Fibroblast of lung (primary cell): Measurements from ENCODE around the gene TMEM125. TPM values are rescaled to one million over a fixed set of nuclear protein-coding genes. Genes with fewer than 3 reads are reported as not detected.

ENCODE experiments used
- DNase-seq, 2 donors: peaks; one replicate each; pipeline versions ENCODE4 v3.0.0 to v3.0.0-alpha.2; 2010; ENCODE audit warnings: low read depth in 2 of 2
- H2AFZ ChIP-seq: 2 replicates; pipeline ENCODE4 v1.5.1; 2012; ENCODE audit warnings: low read length, control low read depth, inconsistent platforms
- H3K27ac ChIP-seq: 2 replicates; pipeline ENCODE4 v1.5.1; 2011; ENCODE audit warnings: low read length, control low read depth; ENCODE audit not compliant: insufficient read depth
- H3K27me3 ChIP-seq: 2 replicates; pipeline ENCODE4 v1.5.1; 2011; ENCODE audit warnings: mild to moderate bottlenecking, low read length; ENCODE audit not compliant: control insufficient read depth, insufficient read depth
- H3K36me3 ChIP-seq: 2 replicates; pipeline ENCODE4 v1.5.1; 2011; ENCODE audit warnings: low read length; ENCODE audit not compliant: control insufficient read depth, insufficient read depth
- H3K4me1 ChIP-seq: 2 replicates; pipeline ENCODE4 v1.5.1; 2011; ENCODE audit warnings: low read length; ENCODE audit not compliant: control insufficient read depth, insufficient read depth; ENCODE audit errors: extremely low read depth
- H3K4me2 ChIP-seq: 2 replicates; pipeline ENCODE4 v1.5.1; 2011; ENCODE audit warnings: low read length, control low read depth; ENCODE audit not compliant: insufficient read depth; ENCODE audit errors: extremely low read depth
- H3K4me3 ChIP-seq, 4 experiments: fragments of 200-600 bp in 1 of 4; sonication (generic) in 1 of 4; replicated peaks in 1 of 4; 2 replicates each; pipeline ENCODE4 v1.5.1; 2011 to 2016; ENCODE audit warnings: low read length in 4 of 4, low read depth in 3 of 4, mild to moderate bottlenecking in 3 of 4, control low read depth in 2 of 4, inconsistent platforms in 1 of 4, mixed read lengths in 1 of 4; ENCODE audit not compliant: insufficient read depth in 1 of 4; ENCODE audit errors: control extremely low read depth in 1 of 4
- H3K79me2 ChIP-seq: 2 replicates; pipeline ENCODE4 v1.5.1; 2012; ENCODE audit warnings: mild to moderate bottlenecking, low read length, inconsistent platforms; ENCODE audit not compliant: control insufficient read depth, insufficient read depth
- H3K9ac ChIP-seq: 2 replicates; pipeline ENCODE4 v1.5.1; 2011; ENCODE audit warnings: mild to moderate bottlenecking, low read length, control low read depth; ENCODE audit not compliant: insufficient read depth
- H3K9me3 ChIP-seq: 2 replicates; pipeline ENCODE4 v1.5.1; 2012; ENCODE audit warnings: low read depth, low read length; ENCODE audit not compliant: control insufficient read depth, insufficient read depth
- H4K20me1 ChIP-seq: 2 replicates; pipeline ENCODE4 v1.5.1; 2011; ENCODE audit warnings: low read length; ENCODE audit not compliant: control insufficient read depth, insufficient read depth; ENCODE audit errors: extremely low read depth
- EZH2 ChIP-seq: IDR thresholded peaks from 2 replicates; pipeline ENCODE4 v1.5.1; 2012; ENCODE audit warnings: low read length, control low read depth, mild to moderate bottlenecking; ENCODE audit errors: missing control alignments
- polyA plus RNA-seq, 2 donors: library from polyadenylated mRNA; depleted of rRNA in 1 of 2; stranded (reverse) in 1 of 2; unstranded in 1 of 2; fragments of >200 nt; gene quantifications; 2 replicates each; pipeline ENCODE4 v1.2.1, GENCODE V29; 2011 to 2012; ENCODE audit warnings: missing spikeins in 1 of 2
- total RNA-seq: library from RNA; depleted of rRNA; stranded (reverse); fragments of >200 nt; gene quantifications from 2 replicates; pipeline ENCODE4 v1.2.1, GENCODE V29; 2014
- TF ChIP-seq, protein P1 (sequence below), 2 donors: IDR thresholded peaks in 1 of 2; conservative IDR thresholded peaks in 1 of 2; 1 replicate in 1 of 2; 2 replicates in 1 of 2; pipeline ENCODE4 v1.5.1; 2011 to 2012; ENCODE audit warnings: low read length in 2 of 2, control low read depth in 1 of 2, inconsistent platforms in 1 of 2, low read depth in 1 of 2, mild to moderate bottlenecking in 1 of 2

Gene TMEM125
- total and polyA plus RNA-seq, 2 donors (not counting 1 experiment from before 2014, with no cell fraction given) = 0.03 TPM; not detected in 1

GRCh38 chr1:43316738-43317520, 47.1 kb downstream of the TMEM125 start:
- H3K9ac ChIP-seq = no peak overlapping the region

GRCh38 chr1:43317817-43318471, 48.2 kb downstream of the TMEM125 start:
- peak in 1 of 2 donors; percentile 55 for DNase-seq
- no peaks in the 10 kb centered on the region for H3K4me1 ChIP-seq

More at GRCh38 chr1:43316738-43317520, 47.1 kb downstream of the TMEM125 start:
- no peaks in the 10 kb centered on the region for H4K20me1 ChIP-seq
- no peaks in the 10 kb centered on the region for H3K9me3 ChIP-seq
- no peaks in the 10 kb centered on the region for H3K4me1 ChIP-seq
- TF ChIP-seq EZH2 = no peak
- TF ChIP-seq, protein P1, sequence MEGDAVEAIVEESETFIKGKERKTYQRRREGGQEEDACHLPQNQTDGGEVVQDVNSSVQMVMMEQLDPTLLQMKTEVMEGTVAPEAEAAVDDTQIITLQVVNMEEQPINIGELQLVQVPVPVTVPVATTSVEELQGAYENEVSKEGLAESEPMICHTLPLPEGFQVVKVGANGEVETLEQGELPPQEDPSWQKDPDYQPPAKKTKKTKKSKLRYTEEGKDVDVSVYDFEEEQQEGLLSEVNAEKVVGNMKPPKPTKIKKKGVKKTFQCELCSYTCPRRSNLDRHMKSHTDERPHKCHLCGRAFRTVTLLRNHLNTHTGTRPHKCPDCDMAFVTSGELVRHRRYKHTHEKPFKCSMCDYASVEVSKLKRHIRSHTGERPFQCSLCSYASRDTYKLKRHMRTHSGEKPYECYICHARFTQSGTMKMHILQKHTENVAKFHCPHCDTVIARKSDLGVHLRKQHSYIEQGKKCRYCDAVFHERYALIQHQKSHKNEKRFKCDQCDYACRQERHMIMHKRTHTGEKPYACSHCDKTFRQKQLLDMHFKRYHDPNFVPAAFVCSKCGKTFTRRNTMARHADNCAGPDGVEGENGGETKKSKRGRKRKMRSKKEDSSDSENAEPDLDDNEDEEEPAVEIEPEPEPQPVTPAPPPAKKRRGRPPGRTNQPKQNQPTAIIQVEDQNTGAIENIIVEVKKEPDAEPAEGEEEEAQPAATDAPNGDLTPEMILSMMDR (conservative IDR thresholded peaks at IDR 0.05 in 1 of 2, IDR thresholded peaks at IDR 0.05 in 1 of 2; ENCODE audit: low read depth in 1 of 2, low read length in 2 of 2) = peak in 1 of 2 donors; percentile 8
- no peak overlapping the region for H3K4me2 ChIP-seq
- H3K36me3 ChIP-seq = no peaks in the 10 kb centered on the region
- no peaks in the 10 kb centered on the region for H3K27me3 ChIP-seq
- H2AFZ ChIP-seq = no peak overlapping the region
- no peaks in the 10 kb centered on the region for H3K79me2 ChIP-seq
- no peak overlapping the region for H3K4me3 ChIP-seq
- no peak for DNase-seq
- H3K27ac ChIP-seq = no peak overlapping the region

GRCh38 chr1:43318831-43319230, 49.0 kb downstream of the TMEM125 start:
- Histone ChIP-seq H3K9me3 (no peaks in the 10 kb centered on the region), H3K4me2 (no peak overlapping the region), H3K79me2 (no peaks in the 10 kb centered on the region), H3K27ac (no peak overlapping the region), H3K36me3 (no peaks in the 10 kb centered on the region), H4K20me1 (no peaks in the 10 kb centered on the region), H3K9ac (no peak overlapping the region), H2AFZ (no peak overlapping the region), H3K27me3 (no peaks in the 10 kb centered on the region), H3K4me1 (no peaks in the 10 kb centered on the region), H3K4me3 (no peak overlapping the region)
- peak in 1 of 2 donors; percentile 25 for DNase-seq
- TF ChIP-seq, protein P1 (conservative IDR thresholded peaks at IDR 0.05 in 1 of 2, IDR thresholded peaks at IDR 0.05 in 1 of 2; ENCODE audit: low read depth in 1 of 2, low read length in 2 of 2) = no peak
- TF ChIP-seq EZH2 = no peak

More at GRCh38 chr1:43317817-43318471, 48.2 kb downstream of the TMEM125 start:
- H2AFZ ChIP-seq = no peak overlapping the region
- H3K27me3 ChIP-seq = no peaks in the 10 kb centered on the region
- H3K79me2 ChIP-seq = no peaks in the 10 kb centered on the region
- TF ChIP-seq, protein P1 (conservative IDR thresholded peaks at IDR 0.05 in 1 of 2, IDR thresholded peaks at IDR 0.05 in 1 of 2; ENCODE audit: low read depth in 1 of 2, low read length in 2 of 2) = no peak
- no peak for TF ChIP-seq EZH2
- no peak overlapping the region for H3K27ac ChIP-seq
- H3K9ac ChIP-seq = no peak overlapping the region
- H3K9me3 ChIP-seq = no peaks in the 10 kb centered on the region
- no peaks in the 10 kb centered on the region for H3K36me3 ChIP-seq
- H3K4me3 ChIP-seq = no peak overlapping the region
- no peaks in the 10 kb centered on the region for H4K20me1 ChIP-seq
- H3K4me2 ChIP-seq = no peak overlapping the region
